Endothelial cell of umbilical vein (primary cell): ENCODE measurements around the gene FMNL2. TPM values are rescaled to one million over a fixed set of nuclear protein-coding genes. Genes with fewer than 3 reads are reported as not detected.

ENCODE experiments used
- BruUV-seq: library from RNA; stranded (reverse); fragments of 400-500 nt; replicated peaks from 2 replicates; lab custom pipeline; 2021; lab: Mats Ljungman, UMichigan
- CTCF ChIA-PET: fragments of 300-600, 350-600 bp; sonication (Branson Sonifier 250); formaldehyde crosslinking; loops from one replicate; lab custom pipeline; 2021; ENCODE audit warnings: antibody characterized with exemption, inconsistent platforms; lab: Charles Lee
- POLR2A ChIA-PET: fragments of 300-600, 350-600 bp; sonication (Branson Sonifier 250); formaldehyde crosslinking; loops from one replicate; lab custom pipeline; 2021; ENCODE audit warnings: antibody characterized with exemption, inconsistent platforms; lab: Charles Lee
- DNase-seq: peaks from one replicate; pipeline ENCODE4 v3.0.0-alpha.2; 2011; ENCODE audit warnings: low read depth, low spot score
- FAIRE-seq: peaks from 2 replicates; lab custom pipeline; 2011; peaks lifted over from hg19 to GRCh38; lab: Jason Lieb, UNC
- H2AFZ ChIP-seq: 2 replicates; pipeline ENCODE4 v1.6.0; 2012; ENCODE audit warnings: low read depth, low read length, control low read depth, inconsistent platforms
- H3K27ac ChIP-seq: 2 replicates; pipeline ENCODE4 v1.5.1; 2011; ENCODE audit warnings: low read depth, mild to moderate bottlenecking, control low read depth, low read length, moderate library complexity; ENCODE audit not compliant: insufficient read depth
- H3K27me3 ChIP-seq, 2 experiments: 2 replicates each; pipeline versions ENCODE4 v1.6.0 to v1.6.1; 2011; ENCODE audit warnings: low read length in 2 of 2, mixed read lengths in 1 of 2; ENCODE audit not compliant: control insufficient read depth in 2 of 2, insufficient read depth in 2 of 2
- H3K36me3 ChIP-seq, 2 experiments: 2 replicates in 1 of 2; 3 replicates in 1 of 2; pipeline ENCODE4 v1.5.1; 2011; ENCODE audit warnings: low read length in 2 of 2, mild to moderate bottlenecking in 1 of 2, moderate library complexity in 1 of 2; ENCODE audit not compliant: control insufficient read depth in 2 of 2, insufficient read depth in 2 of 2; ENCODE audit errors: extremely low read depth in 1 of 2
- H3K4me1 ChIP-seq: 3 replicates; pipeline ENCODE4 v1.5.1; 2011; ENCODE audit warnings: mild to moderate bottlenecking, low read length; ENCODE audit not compliant: control insufficient read depth, insufficient read depth; ENCODE audit errors: extremely low read depth
- H3K4me2 ChIP-seq: 2 replicates; pipeline ENCODE4 v1.6.1; 2011; ENCODE audit warnings: low read length, control low read depth, mixed read lengths; ENCODE audit not compliant: insufficient read depth
- H3K4me3 ChIP-seq, 3 experiments: fragments of 200-600 bp in 1 of 3; sonication (generic), shearing (Covaris generic) in 1 of 3; replicated peaks in 1 of 3; 2 replicates each; pipeline ENCODE4 v1.5.1; 2011 to 2016; ENCODE audit warnings: control low read depth in 3 of 3, low read length in 3 of 3, mild to moderate bottlenecking in 2 of 3, inconsistent platforms in 1 of 3, low read depth in 1 of 3, moderate library complexity in 1 of 3; ENCODE audit not compliant: insufficient read depth in 1 of 3
- H3K79me2 ChIP-seq: 2 replicates; pipeline ENCODE4 v1.6.0; 2012; ENCODE audit warnings: low read length, inconsistent platforms; ENCODE audit not compliant: control insufficient read depth, insufficient read depth
- H3K9ac ChIP-seq: replicated peaks from 2 replicates; pipeline ENCODE3; 2011; ENCODE audit warnings: low read length, control low read depth; ENCODE audit not compliant: insufficient read depth; ENCODE audit errors: extremely low read depth
- H3K9me1 ChIP-seq: replicated peaks from 3 replicates; pipeline ENCODE4 v1.6.0; 2011; ENCODE audit warnings: mild to moderate bottlenecking, low read length; ENCODE audit not compliant: control insufficient read depth, insufficient read depth; ENCODE audit errors: extremely low read depth
- H3K9me3 ChIP-seq: replicated peaks from 2 replicates; pipeline ENCODE4 v1.5.1; 2012; ENCODE audit warnings: low read length, inconsistent platforms; ENCODE audit not compliant: control insufficient read depth, insufficient read depth
- H4K20me1 ChIP-seq: replicated peaks from 2 replicates; pipeline ENCODE3; 2011; ENCODE audit warnings: mild to moderate bottlenecking, low read length; ENCODE audit not compliant: control insufficient read depth, insufficient read depth; ENCODE audit errors: extremely low read depth
- CTCF ChIP-seq, 2 donors: IDR thresholded peaks; 1 replicate in 1 of 2; 2 replicates in 1 of 2; pipeline ENCODE4 v1.5.1; 2011; ENCODE audit warnings: low read length in 2 of 2, mild to moderate bottlenecking in 2 of 2, moderate library complexity in 2 of 2, control low read depth in 1 of 2, inconsistent platforms in 1 of 2, low read depth in 1 of 2; ENCODE audit not compliant: insufficient read depth in 1 of 2; ENCODE audit errors: extremely low read depth in 1 of 2
- EZH2 ChIP-seq: IDR thresholded peaks from 2 replicates; pipeline ENCODE4 v1.6.1; 2012; ENCODE audit warnings: borderline replicate concordance, low read depth, mild to moderate bottlenecking, moderate library complexity, low read length, inconsistent platforms; ENCODE audit not compliant: severe bottlenecking
- FOS ChIP-seq: IDR thresholded peaks from 2 replicates; pipeline ENCODE4 v1.6.1; 2011; ENCODE audit warnings: mild to moderate bottlenecking, low read length, moderate library complexity, borderline replicate concordance; ENCODE audit not compliant: insufficient read depth
- GATA2 ChIP-seq: IDR thresholded peaks from 2 replicates; pipeline ENCODE4 v1.7.0; 2011; ENCODE audit warnings: low read depth, mild to moderate bottlenecking, moderate library complexity, mixed read lengths, low read length; ENCODE audit not compliant: insufficient read length, insufficient read depth
- JUN ChIP-seq: IDR thresholded peaks from 2 replicates; pipeline ENCODE4 v1.6.1; 2011; ENCODE audit warnings: borderline replicate concordance, low read depth; ENCODE audit not compliant: insufficient read length, insufficient read depth
- MAX ChIP-seq: IDR thresholded peaks from 2 replicates; pipeline ENCODE4 v1.6.1; 2011; ENCODE audit not compliant: insufficient read depth, insufficient read length
- MYC ChIP-seq: IDR thresholded peaks from one replicate; pipeline ENCODE4 v1.6.1; 2011; ENCODE audit warnings: mild to moderate bottlenecking, low read depth, low read length
- POLR2A ChIP-seq: IDR thresholded peaks from 2 replicates; pipeline ENCODE4 v1.6.1; 2012; ENCODE audit warnings: low read depth, mild to moderate bottlenecking, control low read depth, low read length
- POLR2AphosphoS5 ChIP-seq: IDR thresholded peaks from 2 replicates; pipeline ENCODE4 v1.6.1; 2012; ENCODE audit warnings: low read depth, mild to moderate bottlenecking, control low read depth, low read length, moderate library complexity; ENCODE audit not compliant: insufficient read depth
- dilution Hi-C: fragments of 300-500 bp; cut with MboI; formaldehyde crosslinking; loops from one replicate; pipeline ENCODE4 v1.15.0; 2019; ENCODE audit warnings: low sequenced_read_pairs; ENCODE audit not compliant: extremely low pct_ligation_motif_present
- intact Hi-C: fragments of 100-400 bp; cut with micrococcal nuclease; formaldehyde crosslinking; loops from one replicate; pipeline ENCODE4 v1.10.0; 2022
- polyA plus RNA-seq, 4 experiments: library from polyadenylated mRNA; depleted of rRNA in 3 of 4; stranded (reverse) in 3 of 4; unstranded in 1 of 4; fragments of >200 nt; gene quantifications; 2 replicates each; pipeline versions ENCODE4 v1.2.1 to v1.2.3, GENCODE V29; 2011 to 2012; ENCODE audit warnings: missing spikeins in 1 of 4
- total RNA-seq: library from RNA; stranded (reverse); gene quantifications from 2 replicates; pipeline ENCODE4 v1.2.3, GENCODE V29; 2021

FMNL2 gene
- total and polyA plus RNA-seq, 2 donors (not counting 3 experiments of a cell fraction or from before 2014, with no cell fraction given), result 8.3 to 28.0 TPM

GRCh38 chr2:152646775-152647174 is 311.8 kb downstream of the FMNL2 start:
- FAIRE-seq (no peak), DNase-seq (peak; percentile 20)
- Histone ChIP-seq H3K27ac (no peak overlapping the region), H3K36me3 (peaks cover 2 to 6% of the 10 kb centered on the region in 2 experiments), H3K79me2 (no peaks in the 10 kb centered on the region), H3K4me1 (peaks cover 5% of the 10 kb centered on the region), H3K9me3 (no peaks in the 10 kb centered on the region), H3K4me2 (no peak overlapping the region), H3K9ac (no peak overlapping the region), H2AFZ (no peak overlapping the region), H3K9me1 (no peaks in the 10 kb centered on the region), H3K4me3 (no peak overlapping the region), H4K20me1 (no peaks in the 10 kb centered on the region), H3K27me3 (no peaks in the 10 kb centered on the region)
- CTCF ChIA-PET, result interaction anchor here (1.5 to 3.8 kb wide), 3 partner anchors 12 to 610 kb away, joined by 6 to 30 read pairs (median 11); partner anchors contain the start of gene STAM2
- dilution Hi-C loops (no loop called here), intact Hi-C loops (no loop called here)
- POLR2A ChIA-PET, result no interaction called here
- no TSS peak for BruUV-seq
- no peak for TF ChIP-seq FOS
- TF ChIP-seq POLR2AphosphoS5, result no peak
- TF ChIP-seq EZH2, result no peak
- no peak for TF ChIP-seq CTCF (IDR thresholded peaks at IDR 0.05; ENCODE audit: extremely low read depth in 1 of 2, insufficient read depth in 1 of 2, low read depth in 1 of 2, low read length in 2 of 2)
- no peak for TF ChIP-seq MAX
- TF ChIP-seq MYC, result no peak
- no peak for TF ChIP-seq JUN
- no peak for TF ChIP-seq POLR2A
- no peak for TF ChIP-seq GATA2
